ENCODE measurements around the gene SLC25A11.

DNA sequence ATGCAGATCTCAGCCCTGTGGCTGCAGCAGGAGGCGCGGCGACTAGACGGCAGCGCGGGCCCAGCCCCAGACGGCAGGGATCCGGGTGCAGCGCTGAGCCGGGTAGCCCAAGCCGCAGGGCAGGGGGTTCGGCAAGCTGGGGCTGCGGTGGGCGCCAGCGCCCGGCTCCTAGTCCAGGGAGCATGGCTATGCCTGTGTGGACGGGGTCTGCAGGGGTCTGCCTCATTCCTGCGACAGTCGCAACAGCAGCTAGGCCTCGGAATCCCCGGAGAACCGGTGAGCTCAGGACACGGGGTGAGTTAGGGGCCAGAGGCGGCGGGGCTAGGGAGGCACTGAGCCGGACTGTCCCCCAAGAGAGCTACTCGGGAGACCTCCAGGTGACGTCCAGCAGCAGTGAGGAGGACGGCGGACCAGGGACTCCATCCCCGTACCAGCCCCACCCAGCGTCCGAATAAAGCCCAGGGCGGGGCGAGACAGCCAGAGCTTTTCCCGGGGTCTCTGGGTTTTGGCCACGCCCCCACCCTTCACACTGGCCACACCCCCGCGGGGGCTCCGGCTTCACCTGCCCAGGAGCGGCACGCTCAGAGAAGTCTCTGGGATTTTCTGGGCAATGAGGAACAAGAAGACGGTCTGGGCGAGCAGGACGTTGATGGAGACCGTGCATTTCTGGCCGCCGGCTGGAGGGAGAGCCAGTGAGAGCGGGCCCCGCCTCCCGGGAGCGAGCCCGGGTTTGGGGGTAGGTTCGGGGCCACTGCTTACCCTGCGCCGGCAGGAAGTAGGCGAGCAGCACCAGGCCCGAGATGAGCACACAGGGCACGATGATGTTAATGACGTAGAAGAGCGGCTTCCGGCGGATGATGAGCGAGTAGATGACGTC, 39.4 kb downstream of the SLC25A11 start:
- TF ChIP-seq, protein P1, sequence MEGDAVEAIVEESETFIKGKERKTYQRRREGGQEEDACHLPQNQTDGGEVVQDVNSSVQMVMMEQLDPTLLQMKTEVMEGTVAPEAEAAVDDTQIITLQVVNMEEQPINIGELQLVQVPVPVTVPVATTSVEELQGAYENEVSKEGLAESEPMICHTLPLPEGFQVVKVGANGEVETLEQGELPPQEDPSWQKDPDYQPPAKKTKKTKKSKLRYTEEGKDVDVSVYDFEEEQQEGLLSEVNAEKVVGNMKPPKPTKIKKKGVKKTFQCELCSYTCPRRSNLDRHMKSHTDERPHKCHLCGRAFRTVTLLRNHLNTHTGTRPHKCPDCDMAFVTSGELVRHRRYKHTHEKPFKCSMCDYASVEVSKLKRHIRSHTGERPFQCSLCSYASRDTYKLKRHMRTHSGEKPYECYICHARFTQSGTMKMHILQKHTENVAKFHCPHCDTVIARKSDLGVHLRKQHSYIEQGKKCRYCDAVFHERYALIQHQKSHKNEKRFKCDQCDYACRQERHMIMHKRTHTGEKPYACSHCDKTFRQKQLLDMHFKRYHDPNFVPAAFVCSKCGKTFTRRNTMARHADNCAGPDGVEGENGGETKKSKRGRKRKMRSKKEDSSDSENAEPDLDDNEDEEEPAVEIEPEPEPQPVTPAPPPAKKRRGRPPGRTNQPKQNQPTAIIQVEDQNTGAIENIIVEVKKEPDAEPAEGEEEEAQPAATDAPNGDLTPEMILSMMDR (IDR thresholded peaks at IDR 0.05), result no peak
- no peak for TF ChIP-seq POLR2A (IDR thresholded peaks at IDR 0.05)

All from right lobe of liver (tissue), 4 donors.